Measurements from ENCODE around the gene EVX2. TPM values are rescaled to one million over a fixed set of nuclear protein-coding genes. Genes with fewer than 3 reads are reported as not detected.

The EVX2 gene
- total and polyA plus RNA-seq, 4 donors = not detected

DNA sequence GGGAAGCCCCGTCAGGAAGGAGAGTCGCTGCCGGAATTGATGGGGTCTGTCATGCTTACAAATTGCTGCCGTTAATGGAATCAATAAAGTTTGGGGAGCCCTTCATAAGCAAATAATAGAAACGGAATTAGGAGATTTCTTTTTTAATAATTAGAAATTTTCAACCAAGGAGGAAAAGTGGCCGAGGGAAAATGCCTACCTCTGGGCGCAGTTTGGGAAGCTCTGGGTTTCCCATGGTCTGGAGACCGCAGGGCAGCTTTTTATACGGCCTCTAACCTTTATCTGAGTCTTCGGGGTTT, 1.3 kb downstream of the EVX2 start:
- Histone ChIP-seq H3K27ac (ENCODE audit: low read depth in 1 of 2, low read length in 2 of 2) (no peak overlapping the region), H3K9ac (ENCODE audit: low read depth in 1 of 2, low read length in 2 of 2) (no peak overlapping the region), H3K27me3 (ENCODE audit: control insufficient read depth in 4 of 4, insufficient read depth in 4 of 4, low read length in 3 of 4) (peaks cover 12 to 78% (median 36%) of the 10 kb centered on the region in 4 donors), H3K36me3 (ENCODE audit: control insufficient read depth in 4 of 4, insufficient read depth in 3 of 4, low read depth in 1 of 4, low read length in 3 of 4) (no peaks in the 10 kb centered on the region), H3K4me3 (ENCODE audit: low read depth in 1 of 3, low read length in 3 of 3) (no peak overlapping the region), H3K4me1 (ENCODE audit: control insufficient read depth in 4 of 4, insufficient read depth in 4 of 4, low read length in 3 of 4) (peaks cover 4 to 25% (median 11%) of the 10 kb centered on the region in 4 donors), H3K9me3 (ENCODE audit: control insufficient read depth in 4 of 4, low read length in 3 of 4) (peaks cover 0 to 29% (median 5%) of the 10 kb centered on the region in 4 donors)
- WGBS = 8% methylated on average over 10 of the region's 10 CpGs
- no peak for TF ChIP-seq GABPA (IDR thresholded peaks at IDR 0.05 in 1 of 2, conservative IDR thresholded peaks at IDR 0.05 in 1 of 2)
- TF ChIP-seq, protein P1, sequence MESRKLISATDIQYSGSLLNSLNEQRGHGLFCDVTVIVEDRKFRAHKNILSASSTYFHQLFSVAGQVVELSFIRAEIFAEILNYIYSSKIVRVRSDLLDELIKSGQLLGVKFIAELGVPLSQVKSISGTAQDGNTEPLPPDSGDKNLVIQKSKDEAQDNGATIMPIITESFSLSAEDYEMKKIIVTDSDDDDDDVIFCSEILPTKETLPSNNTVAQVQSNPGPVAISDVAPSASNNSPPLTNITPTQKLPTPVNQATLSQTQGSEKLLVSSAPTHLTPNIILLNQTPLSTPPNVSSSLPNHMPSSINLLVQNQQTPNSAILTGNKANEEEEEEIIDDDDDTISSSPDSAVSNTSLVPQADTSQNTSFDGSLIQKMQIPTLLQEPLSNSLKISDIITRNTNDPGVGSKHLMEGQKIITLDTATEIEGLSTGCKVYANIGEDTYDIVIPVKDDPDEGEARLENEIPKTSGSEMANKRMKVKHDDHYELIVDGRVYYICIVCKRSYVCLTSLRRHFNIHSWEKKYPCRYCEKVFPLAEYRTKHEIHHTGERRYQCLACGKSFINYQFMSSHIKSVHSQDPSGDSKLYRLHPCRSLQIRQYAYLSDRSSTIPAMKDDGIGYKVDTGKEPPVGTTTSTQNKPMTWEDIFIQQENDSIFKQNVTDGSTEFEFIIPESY (IDR thresholded peaks at IDR 0.05) = no peak
- TF ChIP-seq FOXA2 (IDR thresholded peaks at IDR 0.05) = no peak
- no peak for TF ChIP-seq ATF3 (IDR thresholded peaks at IDR 0.05)
- TF ChIP-seq, protein P2, sequence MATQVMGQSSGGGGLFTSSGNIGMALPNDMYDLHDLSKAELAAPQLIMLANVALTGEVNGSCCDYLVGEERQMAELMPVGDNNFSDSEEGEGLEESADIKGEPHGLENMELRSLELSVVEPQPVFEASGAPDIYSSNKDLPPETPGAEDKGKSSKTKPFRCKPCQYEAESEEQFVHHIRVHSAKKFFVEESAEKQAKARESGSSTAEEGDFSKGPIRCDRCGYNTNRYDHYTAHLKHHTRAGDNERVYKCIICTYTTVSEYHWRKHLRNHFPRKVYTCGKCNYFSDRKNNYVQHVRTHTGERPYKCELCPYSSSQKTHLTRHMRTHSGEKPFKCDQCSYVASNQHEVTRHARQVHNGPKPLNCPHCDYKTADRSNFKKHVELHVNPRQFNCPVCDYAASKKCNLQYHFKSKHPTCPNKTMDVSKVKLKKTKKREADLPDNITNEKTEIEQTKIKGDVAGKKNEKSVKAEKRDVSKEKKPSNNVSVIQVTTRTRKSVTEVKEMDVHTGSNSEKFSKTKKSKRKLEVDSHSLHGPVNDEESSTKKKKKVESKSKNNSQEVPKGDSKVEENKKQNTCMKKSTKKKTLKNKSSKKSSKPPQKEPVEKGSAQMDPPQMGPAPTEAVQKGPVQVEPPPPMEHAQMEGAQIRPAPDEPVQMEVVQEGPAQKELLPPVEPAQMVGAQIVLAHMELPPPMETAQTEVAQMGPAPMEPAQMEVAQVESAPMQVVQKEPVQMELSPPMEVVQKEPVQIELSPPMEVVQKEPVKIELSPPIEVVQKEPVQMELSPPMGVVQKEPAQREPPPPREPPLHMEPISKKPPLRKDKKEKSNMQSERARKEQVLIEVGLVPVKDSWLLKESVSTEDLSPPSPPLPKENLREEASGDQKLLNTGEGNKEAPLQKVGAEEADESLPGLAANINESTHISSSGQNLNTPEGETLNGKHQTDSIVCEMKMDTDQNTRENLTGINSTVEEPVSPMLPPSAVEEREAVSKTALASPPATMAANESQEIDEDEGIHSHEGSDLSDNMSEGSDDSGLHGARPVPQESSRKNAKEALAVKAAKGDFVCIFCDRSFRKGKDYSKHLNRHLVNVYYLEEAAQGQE (IDR thresholded peaks at IDR 0.05) = no peak
- no peak for TF ChIP-seq MAX (IDR thresholded peaks at IDR 0.05)
- no peak for DNase-seq (ENCODE audit: low spot score)

DNA sequence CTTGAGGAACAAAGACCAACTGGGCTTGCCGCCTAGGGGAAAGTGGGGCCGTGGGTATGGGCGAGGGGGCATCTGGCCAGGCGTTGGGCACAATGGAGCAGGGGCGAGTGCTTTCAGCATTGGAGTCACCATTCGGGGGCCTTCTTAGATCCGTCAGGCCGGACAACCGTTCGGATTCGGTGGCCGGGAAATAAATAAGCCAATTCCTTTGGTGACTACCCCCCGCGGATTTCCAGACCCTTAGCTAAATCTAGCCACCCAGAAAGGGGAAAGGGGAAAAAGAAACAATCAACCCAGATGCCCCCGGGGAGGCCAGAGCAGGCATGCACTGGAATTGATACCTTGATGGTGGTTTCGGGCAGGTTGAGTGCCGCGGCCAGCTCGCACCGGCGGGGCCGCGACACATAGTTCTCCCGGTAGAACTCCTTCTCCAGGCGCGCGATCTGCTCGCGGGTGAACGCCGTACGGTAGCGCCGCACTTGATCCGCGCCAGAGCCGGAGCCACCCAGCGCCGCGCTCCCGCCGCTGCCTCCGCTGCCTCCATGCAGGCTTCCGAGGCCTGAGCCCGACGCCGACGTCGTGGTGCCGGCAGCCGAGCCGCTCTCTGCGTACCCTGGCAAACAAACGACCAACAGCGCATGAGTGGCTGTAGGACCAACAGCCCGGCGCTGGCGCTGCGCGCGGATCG, 1.8 kb downstream of the EVX2 start:
- H3K9ac ChIP-seq (ENCODE audit: low read depth in 1 of 2, low read length in 2 of 2) = no peak overlapping the region
- peaks cover 0 to 29% (median 5%) of the 10 kb centered on the region in 4 donors for H3K9me3 ChIP-seq (ENCODE audit: control insufficient read depth in 4 of 4, low read length in 3 of 4)
- no peak overlapping the region for H3K27ac ChIP-seq (ENCODE audit: low read depth in 1 of 2, low read length in 2 of 2)
- TF ChIP-seq SP1 (IDR thresholded peaks at IDR 0.05) (no peak), ATF3 (IDR thresholded peaks at IDR 0.05) (no peak), YY1 (IDR thresholded peaks at IDR 0.05) (no peak), RXRA (IDR thresholded peaks at IDR 0.05) (no peak), TAF1 (conservative IDR thresholded peaks at IDR 0.05) (no peak), GABPA (IDR thresholded peaks at IDR 0.05 in 1 of 2, conservative IDR thresholded peaks at IDR 0.05 in 1 of 2) (no peak), MAX (IDR thresholded peaks at IDR 0.05) (no peak), HNF4G (IDR thresholded peaks at IDR 0.05) (no peak), FOXA1 (IDR thresholded peaks at IDR 0.05) (no peak), JUND (IDR thresholded peaks at IDR 0.05) (no peak)
- TF ChIP-seq, protein P2 (IDR thresholded peaks at IDR 0.05) = no peak
- TF ChIP-seq, protein P1 (IDR thresholded peaks at IDR 0.05) = no peak
- TF ChIP-seq, protein P3, sequence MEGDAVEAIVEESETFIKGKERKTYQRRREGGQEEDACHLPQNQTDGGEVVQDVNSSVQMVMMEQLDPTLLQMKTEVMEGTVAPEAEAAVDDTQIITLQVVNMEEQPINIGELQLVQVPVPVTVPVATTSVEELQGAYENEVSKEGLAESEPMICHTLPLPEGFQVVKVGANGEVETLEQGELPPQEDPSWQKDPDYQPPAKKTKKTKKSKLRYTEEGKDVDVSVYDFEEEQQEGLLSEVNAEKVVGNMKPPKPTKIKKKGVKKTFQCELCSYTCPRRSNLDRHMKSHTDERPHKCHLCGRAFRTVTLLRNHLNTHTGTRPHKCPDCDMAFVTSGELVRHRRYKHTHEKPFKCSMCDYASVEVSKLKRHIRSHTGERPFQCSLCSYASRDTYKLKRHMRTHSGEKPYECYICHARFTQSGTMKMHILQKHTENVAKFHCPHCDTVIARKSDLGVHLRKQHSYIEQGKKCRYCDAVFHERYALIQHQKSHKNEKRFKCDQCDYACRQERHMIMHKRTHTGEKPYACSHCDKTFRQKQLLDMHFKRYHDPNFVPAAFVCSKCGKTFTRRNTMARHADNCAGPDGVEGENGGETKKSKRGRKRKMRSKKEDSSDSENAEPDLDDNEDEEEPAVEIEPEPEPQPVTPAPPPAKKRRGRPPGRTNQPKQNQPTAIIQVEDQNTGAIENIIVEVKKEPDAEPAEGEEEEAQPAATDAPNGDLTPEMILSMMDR (IDR thresholded peaks at IDR 0.05; ENCODE audit: low read depth, low read length, missing input control) = no peak
- WGBS = 8% methylated on average over 62 of the region's 62 CpGs
- peak; percentile 34 for DNase-seq (ENCODE audit: low spot score)
- peaks cover 12 to 77% (median 37%) of the 10 kb centered on the region in 4 donors for H3K27me3 ChIP-seq (ENCODE audit: control insufficient read depth in 4 of 4, insufficient read depth in 4 of 4, low read length in 3 of 4)
- no peaks in the 10 kb centered on the region for H3K36me3 ChIP-seq (ENCODE audit: control insufficient read depth in 4 of 4, insufficient read depth in 3 of 4, low read depth in 1 of 4, low read length in 3 of 4)
- no peak overlapping the region for H3K4me3 ChIP-seq (ENCODE audit: low read depth in 1 of 3, low read length in 3 of 3)
- peaks cover 4 to 25% (median 11%) of the 10 kb centered on the region in 4 donors for H3K4me1 ChIP-seq (ENCODE audit: control insufficient read depth in 4 of 4, insufficient read depth in 4 of 4, low read length in 3 of 4)

All from liver (tissue), 9 donors.